Stimulated activated CD8-positive, alpha-beta memory T cell treated with anti-CD3 and anti-CD28 coated beads, Interleukin-15, amount 100 ng/mL, for 24 hours (primary cell): ENCODE results near the gene WDCP.

ENCODE experiments used
- DNase-seq: peaks from one replicate; pipeline ENCODE4 v3.0.0-alpha.2; 2020; ENCODE audit warnings: low read depth

The WDCP gene

GRCh38 chr2:23992931-23993330 lies 54.3 kb downstream of the WDCP start:
- no peak for DNase-seq

GRCh38 chr2:23988371-23988770 lies 58.8 kb downstream of the WDCP start:
- no peak for DNase-seq
